Measurements from ENCODE around the gene NPR3. TPM values are rescaled to one million over a fixed set of nuclear protein-coding genes. Genes with fewer than 3 reads are reported as not detected.

Gene NPR3
- total and polyA plus RNA-seq, 2 donors (not counting 3 experiments of a cell fraction or from before 2014, with no cell fraction given), result 0.01 to 0.53 TPM

DNA sequence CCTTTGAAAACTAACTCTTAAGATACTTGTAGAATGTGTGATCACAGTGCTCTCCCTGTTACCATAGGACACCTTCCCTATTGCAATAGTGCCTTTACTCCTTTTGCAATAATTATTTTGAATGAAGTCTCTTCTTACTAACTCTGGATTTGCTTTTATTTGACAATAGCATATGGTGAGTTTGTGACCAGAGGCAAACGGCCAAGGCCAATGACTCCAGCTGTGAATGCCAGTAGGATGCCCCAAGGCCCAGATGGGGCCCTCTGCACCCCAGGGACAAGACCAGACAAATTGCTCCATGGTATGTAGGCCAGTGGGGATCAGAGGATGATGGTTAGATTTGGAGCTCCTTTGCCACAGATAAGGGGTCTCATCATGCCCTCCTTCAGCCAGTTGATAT is 116.9 kb downstream of the NPR3 start:
- CTCF ChIA-PET, result no interaction called here
- Histone ChIP-seq H3K4me1 (ENCODE audit: control insufficient read depth, extremely low read depth, insufficient read depth, low read length) (no peaks in the 10 kb centered on the region), H3K4me3 (replicated peaks in 1 of 3; ENCODE audit: insufficient read depth in 1 of 3, low read depth in 1 of 3, low read length in 3 of 3) (no peak overlapping the region), H3K36me3 (ENCODE audit: control insufficient read depth in 2 of 2, extremely low read depth in 1 of 2, insufficient read depth in 2 of 2, low read length in 2 of 2) (no peaks in the 10 kb centered on the region), H3K4me2 (ENCODE audit: insufficient read depth, low read length) (no peak overlapping the region), H3K27me3 (ENCODE audit: control insufficient read depth in 2 of 2, insufficient read depth in 2 of 2, low read length in 2 of 2) (no peaks in the 10 kb centered on the region), H3K9me3 (replicated peaks; ENCODE audit: control insufficient read depth, insufficient read depth, low read length) (no peaks in the 10 kb centered on the region), H2AFZ (ENCODE audit: low read depth, low read length) (no peak overlapping the region), H3K9ac (replicated peaks; ENCODE audit: extremely low read depth, insufficient read depth, low read length) (no peak overlapping the region), H3K79me2 (ENCODE audit: control insufficient read depth, insufficient read depth, low read length) (no peaks in the 10 kb centered on the region), H4K20me1 (replicated peaks; ENCODE audit: control insufficient read depth, extremely low read depth, insufficient read depth, low read length) (no peaks in the 10 kb centered on the region), H3K27ac (ENCODE audit: insufficient read depth, low read depth, low read length) (no peak overlapping the region), H3K9me1 (replicated peaks; ENCODE audit: control insufficient read depth, extremely low read depth, insufficient read depth, low read length) (no peaks in the 10 kb centered on the region)
- DNase-seq (ENCODE audit: low read depth, low spot score) (no peak), FAIRE-seq (no peak)
- no peak for TF ChIP-seq POLR2AphosphoS5 (IDR thresholded peaks at IDR 0.05; ENCODE audit: insufficient read depth, low read depth, low read length)
- no peak for TF ChIP-seq EZH2 (IDR thresholded peaks at IDR 0.05; ENCODE audit: borderline replicate concordance, low read depth, low read length, severe bottlenecking)
- TF ChIP-seq MYC (IDR thresholded peaks at IDR 0.05; ENCODE audit: low read depth, low read length), result no peak
- TF ChIP-seq POLR2A (IDR thresholded peaks at IDR 0.05; ENCODE audit: low read depth, low read length), result no peak
- TF ChIP-seq FOS (IDR thresholded peaks at IDR 0.05; ENCODE audit: borderline replicate concordance, insufficient read depth, low read length), result no peak
- TF ChIP-seq CTCF (IDR thresholded peaks at IDR 0.05; ENCODE audit: extremely low read depth in 1 of 2, insufficient read depth in 1 of 2, low read depth in 1 of 2, low read length in 2 of 2), result no peak
- no peak for TF ChIP-seq GATA2 (IDR thresholded peaks at IDR 0.05; ENCODE audit: insufficient read depth, insufficient read length, low read depth, low read length)
- no TSS peak for BruUV-seq (replicated peaks)
- POLR2A ChIA-PET, result no interaction called here
- intact Hi-C loops (cut with micrococcal nuclease) (no loop called here), dilution Hi-C loops (cut with MboI; ENCODE audit: extremely low pct_ligation_motif_present, low sequenced_read_pairs) (no loop called here)

GRCh38 chr5:32828492-32828891 is 117.4 kb downstream of the NPR3 start:
- no TSS peak for BruUV-seq (replicated peaks)
- intact Hi-C loops (cut with micrococcal nuclease), result no loop called here
- no peaks in the 10 kb centered on the region for H3K79me2 ChIP-seq (ENCODE audit: control insufficient read depth, insufficient read depth, low read length)
- no peak overlapping the region for H2AFZ ChIP-seq (ENCODE audit: low read depth, low read length)
- no peak overlapping the region for H3K9ac ChIP-seq (replicated peaks; ENCODE audit: extremely low read depth, insufficient read depth, low read length)
- H4K20me1 ChIP-seq (replicated peaks; ENCODE audit: control insufficient read depth, extremely low read depth, insufficient read depth, low read length), result no peaks in the 10 kb centered on the region
- H3K4me3 ChIP-seq (replicated peaks in 1 of 3; ENCODE audit: insufficient read depth in 1 of 3, low read depth in 1 of 3, low read length in 3 of 3), result no peak overlapping the region
- dilution Hi-C loops (cut with MboI; ENCODE audit: extremely low pct_ligation_motif_present, low sequenced_read_pairs), result no loop called here
- POLR2A ChIA-PET, result no interaction called here
- no peak overlapping the region for H3K27ac ChIP-seq (ENCODE audit: insufficient read depth, low read depth, low read length)
- H3K9me1 ChIP-seq (replicated peaks; ENCODE audit: control insufficient read depth, extremely low read depth, insufficient read depth, low read length), result no peaks in the 10 kb centered on the region
- no peaks in the 10 kb centered on the region for H3K9me3 ChIP-seq (replicated peaks; ENCODE audit: control insufficient read depth, insufficient read depth, low read length)
- H3K4me1 ChIP-seq (ENCODE audit: control insufficient read depth, extremely low read depth, insufficient read depth, low read length), result no peaks in the 10 kb centered on the region
- H3K36me3 ChIP-seq (ENCODE audit: control insufficient read depth in 2 of 2, extremely low read depth in 1 of 2, insufficient read depth in 2 of 2, low read length in 2 of 2), result no peaks in the 10 kb centered on the region
- FAIRE-seq (no peak), DNase-seq (ENCODE audit: low read depth, low spot score) (no peak)
- H3K4me2 ChIP-seq (ENCODE audit: insufficient read depth, low read length), result no peak overlapping the region
- CTCF ChIA-PET, result no interaction called here
- H3K27me3 ChIP-seq (ENCODE audit: control insufficient read depth in 2 of 2, insufficient read depth in 2 of 2, low read length in 2 of 2), result no peaks in the 10 kb centered on the region
- TF ChIP-seq EZH2 (IDR thresholded peaks at IDR 0.05; ENCODE audit: borderline replicate concordance, low read depth, low read length, severe bottlenecking), result no peak
- TF ChIP-seq MYC (IDR thresholded peaks at IDR 0.05; ENCODE audit: low read depth, low read length), result no peak
- TF ChIP-seq CTCF (IDR thresholded peaks at IDR 0.05; ENCODE audit: extremely low read depth in 1 of 2, insufficient read depth in 1 of 2, low read depth in 1 of 2, low read length in 2 of 2), result no peak
- TF ChIP-seq POLR2AphosphoS5 (IDR thresholded peaks at IDR 0.05; ENCODE audit: insufficient read depth, low read depth, low read length), result no peak
- no peak for TF ChIP-seq FOS (IDR thresholded peaks at IDR 0.05; ENCODE audit: borderline replicate concordance, insufficient read depth, low read length)
- TF ChIP-seq, protein P1, sequence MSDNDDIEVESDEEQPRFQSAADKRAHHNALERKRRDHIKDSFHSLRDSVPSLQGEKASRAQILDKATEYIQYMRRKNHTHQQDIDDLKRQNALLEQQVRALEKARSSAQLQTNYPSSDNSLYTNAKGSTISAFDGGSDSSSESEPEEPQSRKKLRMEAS (IDR thresholded peaks at IDR 0.05; ENCODE audit: insufficient read depth, insufficient read length), result no peak
- TF ChIP-seq GATA2 (IDR thresholded peaks at IDR 0.05; ENCODE audit: insufficient read depth, insufficient read length, low read depth, low read length), result no peak
- TF ChIP-seq POLR2A (IDR thresholded peaks at IDR 0.05; ENCODE audit: low read depth, low read length), result no peak
- TF ChIP-seq JUN (IDR thresholded peaks at IDR 0.05; ENCODE audit: borderline replicate concordance, insufficient read depth, insufficient read length, low read depth), result no peak

Measured in endothelial cell of umbilical vein (primary cell).